GM13977 (cell line): Measurements from ENCODE around the gene CTSV.
"Not testable (repeated sequence)": the region's sequence is repeated elsewhere in the genome, so short reads cannot be mapped to it uniquely, and the experiment has no call there.

ENCODE experiments used
- DNase-seq: peaks from one replicate; pipeline ENCODE4 v3.0.0; 2012; ENCODE audit warnings: low spot score
- CTCF ChIP-seq: IDR thresholded peaks from 2 replicates; pipeline ENCODE4 v1.5.1; 2012; ENCODE audit warnings: mild to moderate bottlenecking, control low read depth; ENCODE audit not compliant: insufficient read depth; ENCODE audit errors: extremely low read depth, missing control alignments
- in situ Hi-C: fragments of 300-500 bp; cut with MboI; formaldehyde crosslinking; loops from one replicate; pipeline ENCODE4 v1.12.0; 2022; ENCODE audit warnings: low sequenced_read_pairs, low pct_unique_long_range_greater_than_20kb, mixed read lengths, inconsistent platforms; ENCODE audit not compliant: unreplicated experiment

Gene CTSV

GRCh38 chr9:97059626-97060025 lies 20.7 kb upstream of the CTSV start:
- DNase-seq: no peak
- TF ChIP-seq CTCF: no peak
- in situ Hi-C loops: no loop called here

GRCh38 chr9:97057651-97058050 lies 18.7 kb upstream of the CTSV start:
- TF ChIP-seq CTCF: no peak
- in situ Hi-C loops: no loop called here

GRCh38 chr9:97055891-97056290 lies 16.9 kb upstream of the CTSV start:
- DNase-seq, in situ Hi-C loops: not testable (repeated sequence)

More at GRCh38 chr9:97057651-97058050, 18.7 kb upstream of the CTSV start:
- DNase-seq: no peak

- TF ChIP-seq CTCF: no peak
- in situ Hi-C loops: no loop called here
- DNase-seq: no peak
These were observed 14.8 kb upstream of the CTSV start for GRCh38 chr9:97053717-97054116.

- DNase-seq: no peak
- no peak for TF ChIP-seq CTCF
- in situ Hi-C loops: no loop called here
These were observed 13.8 kb upstream of the CTSV start for GRCh38 chr9:97052735-97053134.

GRCh38 chr9:97046228-97046627 lies 7.3 kb upstream of the CTSV start:
- in situ Hi-C loops: no loop called here
- no peak for DNase-seq

GRCh38 chr9:97045300-97045699 lies 6.4 kb upstream of the CTSV start:
- no peak for DNase-seq
- in situ Hi-C loops: no loop called here
- TF ChIP-seq CTCF: no peak

More at GRCh38 chr9:97046228-97046627, 7.3 kb upstream of the CTSV start:
- no peak for TF ChIP-seq CTCF
